Measurements from ENCODE around the gene ISX.

Gene ISX

GRCh38 chr22:35053060-35053835 is 12.7 kb upstream of the ISX start:
- DNase-seq (ENCODE audit: extremely low read depth, low read depth), result no peak
- no peak for TF ChIP-seq CTCF (IDR thresholded peaks at IDR 0.05; ENCODE audit: low read depth, low read length)

- DNase-seq (ENCODE audit: extremely low read depth, low read depth), result no peak
Observed at GRCh38 chr22:35054064-35054463, 11.9 kb upstream of the ISX start.

GRCh38 chr22:35056486-35056885 is 9.5 kb upstream of the ISX start:
- no peak for TF ChIP-seq CTCF (IDR thresholded peaks at IDR 0.05; ENCODE audit: low read depth, low read length)
- DNase-seq (ENCODE audit: extremely low read depth, low read depth), result no peak

More at GRCh38 chr22:35054064-35054463, 11.9 kb upstream of the ISX start:
- no peak for TF ChIP-seq CTCF (IDR thresholded peaks at IDR 0.05; ENCODE audit: low read depth, low read length)

GRCh38 chr22:35057155-35057554 is 8.8 kb upstream of the ISX start:
- TF ChIP-seq CTCF (IDR thresholded peaks at IDR 0.05; ENCODE audit: low read depth, low read length), result no peak
- no peak for DNase-seq (ENCODE audit: extremely low read depth, low read depth)

- no peak for DNase-seq (ENCODE audit: extremely low read depth, low read depth)
- no peak for TF ChIP-seq CTCF (IDR thresholded peaks at IDR 0.05; ENCODE audit: low read depth, low read length)
Observed at GRCh38 chr22:35059632-35060031, 6.3 kb upstream of the ISX start.

GRCh38 chr22:35064664-35065063 is 1.3 kb upstream of the ISX start:
- DNase-seq (ENCODE audit: extremely low read depth, low read depth), result no peak

More at GRCh38 chr22:35064664-35065063, 1.3 kb upstream of the ISX start:
- no peak for TF ChIP-seq CTCF (IDR thresholded peaks at IDR 0.05; ENCODE audit: low read depth, low read length)

Measured in AG09319 (cell line).